Mesendoderm (in vitro differentiated cells): ENCODE measurements around the gene DAAM1.

Source experiments
- DNase-seq: peaks from one replicate; pipeline ENCODE4 v3.0.0; 2013
- H2AK5ac ChIP-seq: 2 replicates; pipeline ENCODE4 v1.6.1; 2013; ENCODE audit warnings: low read length, inconsistent platforms
- H2BK120ac ChIP-seq: 2 replicates; pipeline ENCODE4 v1.6.1; 2013; ENCODE audit warnings: low read depth, mild to moderate bottlenecking, low read length, moderate library complexity, mixed read lengths
- H2BK15ac ChIP-seq: replicated peaks from 2 replicates; pipeline ENCODE4 v1.6.1; 2013; ENCODE audit warnings: low read depth, mild to moderate bottlenecking, moderate library complexity
- H2BK5ac ChIP-seq: 2 replicates; pipeline ENCODE4 v1.6.1; 2013; ENCODE audit warnings: low read length, inconsistent platforms
- H3K18ac ChIP-seq: 2 replicates; pipeline ENCODE4 v1.6.1; 2013; ENCODE audit warnings: mild to moderate bottlenecking, low read length, mixed read lengths
- H3K23ac ChIP-seq: one replicate; pipeline ENCODE4 v1.6.1; 2013; ENCODE audit warnings: low read length
- H3K27ac ChIP-seq: 2 replicates; pipeline ENCODE4 v1.5.1; 2013; ENCODE audit warnings: low read depth, mild to moderate bottlenecking, inconsistent platforms, low read length, moderate library complexity
- H3K27me3 ChIP-seq: 2 replicates; pipeline ENCODE4 v1.6.1; 2013; ENCODE audit warnings: low read length, control low read depth, mild to moderate bottlenecking, inconsistent platforms; ENCODE audit not compliant: insufficient read depth, poor library complexity
- H3K36me3 ChIP-seq: 2 replicates; pipeline ENCODE4 v1.6.1; 2013; ENCODE audit warnings: low read length, inconsistent platforms; ENCODE audit not compliant: control insufficient read depth, insufficient read depth
- H3K4ac ChIP-seq: one replicate; pipeline ENCODE4 v1.6.1; 2013; ENCODE audit warnings: low read depth, mild to moderate bottlenecking, low read length, moderate library complexity
- H3K4me1 ChIP-seq: 2 replicates; pipeline ENCODE4 v1.6.1; 2013; ENCODE audit warnings: low read depth, low read length, inconsistent platforms; ENCODE audit not compliant: control insufficient read depth
- H3K4me2 ChIP-seq: 2 replicates; pipeline ENCODE4 v1.6.1; 2013; ENCODE audit warnings: low read length
- H3K4me3 ChIP-seq: 2 replicates; pipeline ENCODE4 v1.5.1; 2013; ENCODE audit warnings: mild to moderate bottlenecking, low read length
- H3K56ac ChIP-seq: one replicate; pipeline ENCODE4 v1.6.1; 2013; ENCODE audit warnings: low read length
- H3K79me1 ChIP-seq: 2 replicates; pipeline ENCODE4 v1.6.1; 2013; ENCODE audit warnings: low read length, inconsistent platforms
- H3K79me2 ChIP-seq: 2 replicates; pipeline ENCODE4 v1.6.1; 2013; ENCODE audit warnings: mild to moderate bottlenecking, low read length; ENCODE audit not compliant: control insufficient read depth, insufficient read depth
- H3K9ac ChIP-seq: 2 replicates; pipeline ENCODE4 v1.6.1; 2013; ENCODE audit warnings: low read length, inconsistent platforms
- H4K5ac ChIP-seq: one replicate; pipeline ENCODE4 v1.6.1; 2013; ENCODE audit warnings: low read length
- H4K8ac ChIP-seq: one replicate; pipeline ENCODE4 v1.6.1; 2013; ENCODE audit warnings: low read depth, mild to moderate bottlenecking, control low read depth, low read length, moderate library complexity
- WGBS: extraction: QIAGEN DNeasy Blood & Tissue Kit; methylation state at CpG from one replicate; pipeline ENCODE4 v1.1.7; 2013; ENCODE audit warnings: low lambda C conversion rate, missing lambda C conversion rate; ENCODE audit not compliant: insufficient coverage; ENCODE audit errors: extremely low coverage; 5-methylcytosine and 5-hydroxymethylcytosine counted together

The DAAM1 gene

GRCh38 chr14:59308673-59309072, 120.2 kb downstream of the DAAM1 start:
- Histone ChIP-seq H3K4me3 (no peak overlapping the region), H4K5ac (no peak overlapping the region), H3K4me1 (no peaks in the 10 kb centered on the region), H2AK5ac (no peak overlapping the region), H3K4ac (no peak overlapping the region), H3K4me2 (no peak overlapping the region), H3K27me3 (no peaks in the 10 kb centered on the region), H2BK5ac (no peak overlapping the region), H3K56ac (no peak overlapping the region), H3K79me2 (no peaks in the 10 kb centered on the region), H3K23ac (no peak overlapping the region), H4K8ac (no peak overlapping the region), H2BK120ac (no peak overlapping the region), H3K27ac (no peak overlapping the region), H3K18ac (no peak overlapping the region), H3K79me1 (no peaks in the 10 kb centered on the region), H3K36me3 (no peaks in the 10 kb centered on the region), H2BK15ac (no peak overlapping the region), H3K9ac (no peak overlapping the region)
- no peak for DNase-seq
- WGBS: no CpG with 5 or more reads among the region's 1 CpG

DNA sequence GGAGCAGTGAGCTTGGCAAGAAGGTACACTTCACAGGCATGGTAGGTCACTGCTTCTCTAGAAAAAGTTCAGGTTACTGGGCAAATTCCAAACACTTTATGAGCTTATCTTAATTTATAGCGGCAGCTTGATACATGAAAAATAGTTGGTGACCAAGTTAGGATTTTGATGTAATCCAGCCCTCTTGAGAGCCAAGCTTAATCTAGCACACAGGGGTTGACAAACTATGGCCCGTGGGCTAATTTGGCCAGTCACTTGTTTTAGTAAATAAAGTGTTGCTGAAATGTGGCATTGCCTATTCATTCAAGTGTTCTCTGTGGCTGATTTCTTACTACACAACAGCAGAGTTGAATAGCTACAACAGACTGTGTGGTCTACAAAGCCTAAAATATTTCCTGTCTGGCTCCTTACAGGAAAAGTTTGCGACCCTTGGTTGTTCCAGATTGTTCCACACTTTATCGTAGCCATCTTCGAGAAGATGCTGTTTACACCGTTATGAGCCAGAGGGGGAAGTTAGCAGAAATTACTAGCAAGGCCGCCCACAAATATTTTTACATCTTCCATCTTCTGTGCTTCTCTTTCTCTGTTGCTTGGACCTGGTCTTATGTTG, 120.9 kb downstream of the DAAM1 start:
- H3K27ac ChIP-seq: no peak overlapping the region

DNA sequence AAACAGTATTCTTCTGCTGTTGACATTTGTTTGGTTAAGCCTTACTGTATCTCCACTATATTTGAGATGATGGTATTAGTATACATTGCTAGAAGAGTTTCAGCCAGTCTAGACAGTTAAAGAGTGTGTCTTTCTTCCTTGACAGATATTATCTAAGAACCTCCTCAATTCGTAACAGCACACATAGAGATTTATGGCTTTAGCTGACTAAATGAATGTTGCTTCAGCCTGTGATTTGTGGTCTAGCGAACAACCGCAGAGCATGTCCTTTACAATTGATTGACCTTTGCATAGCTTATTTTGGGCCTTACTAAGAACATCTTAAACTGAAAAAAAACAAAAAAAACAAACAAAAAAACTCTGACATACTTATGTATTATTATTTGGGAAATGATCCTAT, 122.2 kb downstream of the DAAM1 start:
- H3K4ac ChIP-seq: no peak overlapping the region
- no peaks in the 10 kb centered on the region for H3K79me1 ChIP-seq
- H3K79me2 ChIP-seq: no peaks in the 10 kb centered on the region
- H4K8ac ChIP-seq: no peak overlapping the region
- H3K27ac ChIP-seq: no peak overlapping the region
- no peak overlapping the region for H3K4me2 ChIP-seq
- no peak overlapping the region for H3K9ac ChIP-seq
- H2BK5ac ChIP-seq: no peak overlapping the region
- no peak overlapping the region for H3K4me3 ChIP-seq
- no peak overlapping the region for H3K23ac ChIP-seq
- no peak overlapping the region for H4K5ac ChIP-seq
- H3K4me1 ChIP-seq: no peaks in the 10 kb centered on the region
- H2BK15ac ChIP-seq: no peak overlapping the region
- no peak overlapping the region for H3K56ac ChIP-seq
- H3K36me3 ChIP-seq: no peaks in the 10 kb centered on the region
- no peak overlapping the region for H2BK120ac ChIP-seq
- WGBS: no CpG with 5 or more reads among the region's 3 CpGs
- DNase-seq: no peak
- H3K27me3 ChIP-seq: no peaks in the 10 kb centered on the region
- no peak overlapping the region for H3K18ac ChIP-seq
- H2AK5ac ChIP-seq: no peak overlapping the region

More for the DNA sequence above, 120.9 kb downstream of the DAAM1 start:
- Histone ChIP-seq H3K23ac (no peak overlapping the region), H2BK5ac (no peak overlapping the region), H4K5ac (no peak overlapping the region), H3K4me2 (no peak overlapping the region), H3K27me3 (no peaks in the 10 kb centered on the region), H3K4me3 (no peak overlapping the region), H3K56ac (no peak overlapping the region), H3K4ac (no peak overlapping the region), H3K4me1 (no peaks in the 10 kb centered on the region), H2BK120ac (no peak overlapping the region), H2BK15ac (no peak overlapping the region), H3K79me2 (no peaks in the 10 kb centered on the region), H3K79me1 (no peaks in the 10 kb centered on the region), H3K18ac (no peak overlapping the region), H4K8ac (no peak overlapping the region), H3K36me3 (no peaks in the 10 kb centered on the region), H2AK5ac (no peak overlapping the region), H3K9ac (no peak overlapping the region)
- no peak for DNase-seq
- WGBS: no CpG with 5 or more reads among the region's 7 CpGs

DNA sequence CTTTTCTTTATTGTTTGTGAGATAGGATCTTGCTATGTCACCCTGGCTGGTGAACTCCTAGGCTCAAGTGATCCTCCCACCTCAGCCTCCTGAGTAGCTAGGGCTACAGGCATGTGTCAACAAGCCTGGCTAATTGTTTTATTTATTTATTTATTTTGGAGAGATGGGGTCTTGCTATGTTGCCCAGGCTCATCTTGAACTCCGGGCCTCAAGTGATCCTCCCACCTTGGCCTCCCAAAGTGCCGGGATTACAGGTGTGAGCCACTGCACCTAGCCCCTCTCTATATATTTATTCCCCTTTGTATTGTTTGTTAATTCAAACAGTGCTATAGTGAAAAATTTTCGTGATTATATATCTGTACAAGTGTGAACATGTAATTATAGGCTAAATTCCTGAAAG, 123.3 kb downstream of the DAAM1 start:
- no CpG with 5 or more reads among the region's 3 CpGs for WGBS
- H3K18ac ChIP-seq: no peak overlapping the region
- H3K23ac ChIP-seq: no peak overlapping the region
- no peak overlapping the region for H3K56ac ChIP-seq
- H2BK5ac ChIP-seq: no peak overlapping the region
- no peak overlapping the region for H3K9ac ChIP-seq
- DNase-seq: no peak
- H2AK5ac ChIP-seq: no peak overlapping the region
- no peak overlapping the region for H3K4me2 ChIP-seq
- no peaks in the 10 kb centered on the region for H3K36me3 ChIP-seq
- no peaks in the 10 kb centered on the region for H3K4me1 ChIP-seq
- no peak overlapping the region for H2BK120ac ChIP-seq
- H3K27me3 ChIP-seq: no peaks in the 10 kb centered on the region
- no peak overlapping the region for H3K4me3 ChIP-seq
- no peaks in the 10 kb centered on the region for H3K79me1 ChIP-seq
- H3K27ac ChIP-seq: no peak overlapping the region
- no peak overlapping the region for H3K4ac ChIP-seq
- H3K79me2 ChIP-seq: no peaks in the 10 kb centered on the region
- no peak overlapping the region for H4K5ac ChIP-seq
- H2BK15ac ChIP-seq: no peak overlapping the region
- no peak overlapping the region for H4K8ac ChIP-seq

DNA sequence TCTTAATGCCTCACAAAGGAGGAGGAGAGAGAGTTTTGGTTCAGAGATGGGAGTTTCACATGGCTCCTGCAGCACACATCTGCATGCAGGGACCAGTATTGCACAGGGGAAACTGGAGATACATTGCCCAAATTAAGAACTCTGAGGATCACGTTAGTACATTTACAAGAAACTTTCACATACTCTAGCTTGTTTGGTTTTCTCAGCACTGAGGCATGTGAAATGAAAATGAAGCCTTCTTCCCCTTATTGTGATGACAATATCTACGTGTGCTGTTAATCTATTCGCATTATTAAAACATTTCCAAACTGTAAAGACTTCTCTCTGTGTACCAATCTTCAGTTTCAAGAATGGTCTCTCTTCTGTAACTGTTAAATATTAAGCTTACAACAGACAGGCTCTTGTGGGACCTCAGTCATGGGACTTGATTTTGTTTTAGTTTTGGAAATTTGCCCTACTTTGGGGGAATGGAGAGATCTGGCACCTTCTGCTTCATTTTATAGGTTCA, 124.7 kb downstream of the DAAM1 start:
- no peaks in the 10 kb centered on the region for H3K36me3 ChIP-seq
- no peak overlapping the region for H3K4ac ChIP-seq
- no peak overlapping the region for H3K23ac ChIP-seq
- H3K27me3 ChIP-seq: no peaks in the 10 kb centered on the region
- no peak for DNase-seq
- H2BK5ac ChIP-seq: no peak overlapping the region
- H3K27ac ChIP-seq: no peak overlapping the region
- no peak overlapping the region for H2AK5ac ChIP-seq
- H3K4me1 ChIP-seq: no peaks in the 10 kb centered on the region
- no peak overlapping the region for H2BK120ac ChIP-seq
- H3K4me2 ChIP-seq: no peak overlapping the region
- no peak overlapping the region for H4K5ac ChIP-seq
- H4K8ac ChIP-seq: no peak overlapping the region
- H3K79me2 ChIP-seq: no peaks in the 10 kb centered on the region
- H3K18ac ChIP-seq: no peak overlapping the region
- H3K4me3 ChIP-seq: no peak overlapping the region
- no peaks in the 10 kb centered on the region for H3K79me1 ChIP-seq
- WGBS: no CpG with 5 or more reads among the region's 3 CpGs
- no peak overlapping the region for H2BK15ac ChIP-seq
- H3K9ac ChIP-seq: no peak overlapping the region
- H3K56ac ChIP-seq: no peak overlapping the region
